WI38 (cell line): ENCODE results near the gene P2RY11.

Source experiments
- H3K4me3 ChIP-seq: 2 replicates; pipeline ENCODE4 v1.5.1; 2011; ENCODE audit warnings: low read depth, mild to moderate bottlenecking, control low read depth, low read length
- TF ChIP-seq, protein P1 (sequence below): IDR thresholded peaks from 2 replicates; pipeline ENCODE4 v1.5.1; 2012; ENCODE audit warnings: low read depth, mild to moderate bottlenecking, control low read depth, low read length

P2RY11 gene

DNA sequence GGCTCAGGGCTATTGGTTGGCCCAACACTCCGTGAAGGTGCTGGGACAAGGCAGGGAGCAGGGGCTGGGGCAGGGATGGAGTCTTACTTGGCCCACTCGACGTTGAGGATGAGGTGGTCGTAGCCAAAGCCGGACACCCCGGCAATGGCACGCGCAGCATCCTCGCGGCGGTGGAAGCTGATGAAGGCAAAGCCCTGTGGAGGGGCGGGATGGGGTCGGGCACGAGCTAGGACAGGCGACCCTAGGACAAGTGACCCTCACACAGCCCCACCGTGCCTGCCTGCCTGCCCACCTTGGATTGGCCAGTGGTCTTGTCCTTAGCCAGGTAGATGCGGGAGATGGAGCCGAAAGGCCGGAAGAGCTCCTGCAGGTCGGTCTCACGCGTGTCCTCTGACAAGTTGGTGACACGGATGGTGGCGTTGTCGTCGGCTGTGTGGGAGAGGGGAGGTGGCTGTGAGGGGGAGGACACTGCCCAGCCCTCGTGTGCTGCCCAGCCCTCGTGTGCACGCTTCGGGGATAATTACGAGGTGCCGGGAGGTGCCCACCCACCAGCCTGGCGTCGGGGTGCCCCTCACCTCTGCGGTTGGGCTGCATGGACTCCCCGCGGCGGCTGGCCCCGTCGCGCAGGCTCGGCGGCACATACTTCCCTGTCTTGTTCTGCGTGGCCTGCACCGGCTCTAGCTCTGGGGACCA lies 4.0 kb downstream of the P2RY11 start:
- H3K4me3 ChIP-seq = no peak overlapping the region
- TF ChIP-seq, protein P1, sequence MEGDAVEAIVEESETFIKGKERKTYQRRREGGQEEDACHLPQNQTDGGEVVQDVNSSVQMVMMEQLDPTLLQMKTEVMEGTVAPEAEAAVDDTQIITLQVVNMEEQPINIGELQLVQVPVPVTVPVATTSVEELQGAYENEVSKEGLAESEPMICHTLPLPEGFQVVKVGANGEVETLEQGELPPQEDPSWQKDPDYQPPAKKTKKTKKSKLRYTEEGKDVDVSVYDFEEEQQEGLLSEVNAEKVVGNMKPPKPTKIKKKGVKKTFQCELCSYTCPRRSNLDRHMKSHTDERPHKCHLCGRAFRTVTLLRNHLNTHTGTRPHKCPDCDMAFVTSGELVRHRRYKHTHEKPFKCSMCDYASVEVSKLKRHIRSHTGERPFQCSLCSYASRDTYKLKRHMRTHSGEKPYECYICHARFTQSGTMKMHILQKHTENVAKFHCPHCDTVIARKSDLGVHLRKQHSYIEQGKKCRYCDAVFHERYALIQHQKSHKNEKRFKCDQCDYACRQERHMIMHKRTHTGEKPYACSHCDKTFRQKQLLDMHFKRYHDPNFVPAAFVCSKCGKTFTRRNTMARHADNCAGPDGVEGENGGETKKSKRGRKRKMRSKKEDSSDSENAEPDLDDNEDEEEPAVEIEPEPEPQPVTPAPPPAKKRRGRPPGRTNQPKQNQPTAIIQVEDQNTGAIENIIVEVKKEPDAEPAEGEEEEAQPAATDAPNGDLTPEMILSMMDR = no peak

DNA sequence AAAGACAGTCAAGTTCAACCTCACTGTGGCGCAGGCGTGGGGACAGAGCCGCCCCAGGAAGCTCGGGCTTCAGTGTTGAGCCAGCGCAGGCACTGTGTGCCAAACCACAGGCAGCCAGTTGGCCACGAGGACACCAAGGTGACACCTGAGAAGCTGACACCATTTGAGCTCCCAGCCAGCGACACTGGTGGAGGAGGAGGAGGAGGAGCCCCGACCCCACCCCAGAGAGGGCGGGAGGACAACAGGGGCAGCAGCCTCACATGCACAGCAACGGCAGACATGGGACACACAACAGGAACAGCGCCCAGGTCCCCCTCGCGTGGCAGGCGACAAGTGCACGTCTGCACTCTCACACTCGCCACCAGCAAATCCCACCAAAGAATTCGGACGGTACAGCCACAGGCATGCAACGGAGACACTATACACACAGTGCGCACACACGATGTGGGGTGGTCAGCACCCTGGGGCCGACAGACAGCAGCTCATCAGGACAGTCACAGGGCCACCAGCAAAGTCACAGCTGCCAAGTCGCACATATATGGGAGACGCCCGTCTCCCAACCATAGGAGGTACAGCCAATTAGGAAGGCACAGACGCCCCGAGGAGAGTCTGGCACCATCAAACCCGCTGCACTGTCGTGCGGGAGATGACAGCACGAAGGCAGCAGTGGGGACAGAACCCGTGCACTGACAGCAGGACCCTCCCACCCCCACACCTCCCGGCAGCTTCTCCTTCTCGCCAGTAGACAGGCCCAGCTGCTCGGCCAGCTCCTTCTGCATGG lies 4.8 kb downstream of the P2RY11 start:
- H3K4me3 ChIP-seq = no peak overlapping the region
- TF ChIP-seq, protein P1 = no peak

DNA sequence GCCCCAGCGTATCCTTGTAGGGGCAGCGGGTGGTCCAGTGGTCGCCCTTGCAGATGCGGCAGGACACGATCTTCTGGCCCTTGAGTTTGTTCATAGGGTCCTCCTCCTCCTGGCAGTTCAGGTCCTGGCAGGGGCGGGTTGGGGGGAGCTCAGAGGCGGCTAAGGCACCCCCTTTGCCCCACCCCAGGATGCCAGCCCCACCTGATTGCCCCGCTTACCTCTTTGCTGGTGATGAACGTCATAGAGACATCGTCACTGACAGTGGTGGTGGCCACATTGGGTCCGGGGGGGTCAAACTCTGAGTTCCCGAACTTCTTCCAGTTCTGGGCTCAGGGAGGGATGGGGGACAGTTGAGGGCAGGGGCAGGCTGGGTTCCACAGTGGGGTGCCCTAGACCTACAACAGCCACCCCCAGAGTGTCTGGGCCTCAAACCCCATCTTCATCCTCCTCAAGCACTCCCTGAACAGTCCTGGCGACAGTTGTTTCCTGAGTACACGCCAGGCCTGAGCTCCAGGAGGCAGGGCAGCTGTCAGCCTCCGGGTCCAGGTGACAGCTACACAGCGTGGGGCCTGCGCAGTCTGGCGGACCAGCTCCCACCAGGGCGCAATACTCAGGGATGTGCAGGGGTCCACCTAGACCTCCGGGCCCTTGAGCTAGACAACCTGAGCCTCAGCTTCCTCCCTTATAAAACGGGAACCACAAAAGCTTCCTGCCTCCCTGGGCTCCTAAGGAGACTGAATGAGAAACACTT lies 5.5 kb downstream of the P2RY11 start:
- no peak overlapping the region for H3K4me3 ChIP-seq
- TF ChIP-seq, protein P1 = no peak

DNA sequence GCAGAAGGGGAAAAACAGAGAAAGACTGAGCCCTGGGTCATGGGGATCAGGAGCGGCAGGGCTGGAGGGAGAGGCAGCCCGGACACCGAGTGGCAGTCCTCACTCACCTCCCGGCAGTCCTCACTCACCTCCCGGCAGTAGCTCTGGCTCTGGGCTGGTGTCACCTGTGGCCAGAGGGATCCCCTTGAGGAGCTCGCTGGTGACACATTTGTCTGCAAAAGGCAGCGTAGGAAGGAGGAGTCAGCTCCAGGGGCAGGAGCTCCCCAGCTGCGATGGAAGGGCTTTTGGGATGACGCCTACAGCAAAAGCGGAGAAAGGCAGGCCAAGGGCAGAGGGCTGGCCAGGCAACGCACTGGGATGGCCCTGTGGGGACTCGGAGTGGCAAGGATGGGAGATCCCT lies 7.5 kb downstream of the P2RY11 start:
- TF ChIP-seq, protein P1 = no peak
- peak overlapping the region; percentile 86 for H3K4me3 ChIP-seq

DNA sequence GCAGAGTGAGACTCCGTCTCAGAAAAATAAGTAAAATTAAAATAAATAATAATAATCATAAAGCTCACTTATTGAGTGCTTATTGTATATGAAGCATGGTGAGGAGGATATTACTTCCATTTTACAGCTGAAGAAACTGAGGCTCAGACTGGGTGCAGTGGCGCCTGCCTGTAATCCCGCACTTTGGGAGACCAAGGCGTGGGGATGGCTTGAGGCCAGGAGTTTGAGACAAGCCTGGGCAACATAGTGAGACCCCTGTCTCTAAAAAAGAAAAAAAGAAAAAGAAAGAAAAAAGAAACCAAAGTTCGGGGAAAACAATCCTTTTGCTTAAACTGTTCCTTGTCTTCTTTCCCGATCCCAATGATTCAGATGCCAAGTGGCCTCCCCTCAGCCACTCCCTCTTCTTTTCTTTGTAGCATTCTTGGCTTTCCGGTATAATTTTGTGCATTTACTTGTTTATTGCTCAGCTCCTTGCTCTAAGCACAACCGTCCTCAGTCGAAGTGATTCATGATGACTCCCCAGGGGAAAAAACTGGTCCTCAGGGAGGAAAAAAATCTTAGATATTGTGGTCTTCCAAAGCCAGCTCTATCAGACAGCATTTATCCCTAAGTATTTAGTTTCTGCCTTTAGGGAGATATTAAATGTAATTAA lies 9.2 kb downstream of the P2RY11 start:
- peak overlapping the region; percentile 13; the same call in 1 of the 2 replicates for H3K4me3 ChIP-seq
- TF ChIP-seq, protein P1 = no peak

DNA sequence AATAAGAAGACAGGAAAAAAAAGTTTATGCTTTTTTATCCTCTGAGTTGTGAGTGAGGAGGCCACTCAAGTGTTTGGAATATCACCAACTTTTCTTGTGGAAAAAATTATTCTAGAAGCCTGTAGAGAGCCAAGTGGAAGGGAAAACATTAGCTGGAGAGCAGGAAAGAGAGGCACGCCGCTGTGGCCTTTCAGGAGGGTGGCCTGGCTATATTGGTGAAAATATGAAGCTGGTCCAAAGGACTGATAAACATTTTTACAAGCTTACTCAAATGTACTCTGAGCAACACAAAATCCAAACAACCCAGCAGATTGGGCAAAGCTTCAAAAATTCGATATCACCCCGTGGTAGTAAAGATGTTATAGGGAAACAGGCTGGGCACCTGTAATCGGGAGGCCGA lies 10.6 kb downstream of the P2RY11 start:
- no peak overlapping the region for H3K4me3 ChIP-seq
- TF ChIP-seq, protein P1 = no peak
